Effector memory CD4-positive, alpha-beta T cell (primary cell): ENCODE results near the gene KCTD11.

Experiments
- DNase-seq, 3 donors: peaks; one replicate each; pipeline ENCODE4 v3.0.0-alpha.2; 2020
- H3K27ac ChIP-seq: 2 replicates; pipeline ENCODE4 v1.7.0; 2013; ENCODE audit warnings: mild to moderate bottlenecking, low read length, moderate library complexity; ENCODE audit not compliant: insufficient read depth, poor library complexity, severe bottlenecking
- H3K27me3 ChIP-seq: replicated peaks from 2 replicates; pipeline ENCODE4 v1.7.0; 2013; ENCODE audit warnings: mild to moderate bottlenecking, low read length; ENCODE audit not compliant: insufficient read depth, control insufficient read depth, poor library complexity, severe bottlenecking
- H3K36me3 ChIP-seq: 2 replicates; pipeline ENCODE4 v1.7.0; 2013; ENCODE audit warnings: mild to moderate bottlenecking, low read length, moderate library complexity; ENCODE audit not compliant: control insufficient read depth, insufficient read depth
- H3K4me1 ChIP-seq: 2 replicates; pipeline ENCODE4 v1.7.0; 2013; ENCODE audit warnings: low read length, mild to moderate bottlenecking; ENCODE audit not compliant: control insufficient read depth, insufficient read depth, poor library complexity, severe bottlenecking
- H3K4me3 ChIP-seq: 2 replicates; pipeline ENCODE4 v1.7.0; 2013; ENCODE audit warnings: low read length, low read depth, mild to moderate bottlenecking; ENCODE audit not compliant: insufficient read depth, poor library complexity, severe bottlenecking
- H3K9me3 ChIP-seq: 2 replicates; pipeline ENCODE4 v1.7.0; 2013; ENCODE audit warnings: mild to moderate bottlenecking, low read length, moderate library complexity; ENCODE audit not compliant: control insufficient read depth

KCTD11 gene

GRCh38 chr17:7341842-7342241, 10.1 kb upstream of the KCTD11 start:
- no peak for DNase-seq
- no peak overlapping the region for H3K27ac ChIP-seq
- H3K9me3 ChIP-seq: no peaks in the 10 kb centered on the region
- H3K4me1 ChIP-seq: peaks cover 21% of the 10 kb centered on the region
- no peaks in the 10 kb centered on the region for H3K27me3 ChIP-seq
- no peak overlapping the region for H3K4me3 ChIP-seq
- H3K36me3 ChIP-seq: peaks cover 75% of the 10 kb centered on the region

DNA sequence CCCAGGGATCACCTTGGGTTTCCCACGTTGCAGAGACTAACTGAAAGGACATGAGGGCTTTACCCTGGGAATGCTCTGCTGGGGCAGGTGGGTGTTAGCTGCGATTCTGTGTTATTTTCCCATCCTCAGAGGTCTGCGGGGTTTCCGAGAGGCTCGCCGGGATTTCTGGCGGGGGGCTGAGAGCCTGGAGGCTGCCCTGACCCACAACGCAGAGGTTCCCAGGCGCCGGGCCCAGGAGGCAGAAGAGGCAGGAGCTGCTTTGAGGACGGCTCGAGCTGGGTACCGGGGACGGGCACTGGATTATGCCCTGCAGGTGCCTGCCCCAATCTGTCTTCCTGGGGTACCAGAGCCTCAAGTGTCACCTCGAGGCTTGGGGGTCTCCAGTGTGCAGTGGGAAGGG, 8.7 kb upstream of the KCTD11 start:
- Histone ChIP-seq H3K36me3 (peaks cover 89% of the 10 kb centered on the region), H3K4me3 (no peak overlapping the region), H3K27me3 (no peaks in the 10 kb centered on the region), H3K27ac (no peak overlapping the region), H3K9me3 (no peaks in the 10 kb centered on the region), H3K4me1 (peaks cover 11% of the 10 kb centered on the region)
- DNase-seq: no peak

DNA sequence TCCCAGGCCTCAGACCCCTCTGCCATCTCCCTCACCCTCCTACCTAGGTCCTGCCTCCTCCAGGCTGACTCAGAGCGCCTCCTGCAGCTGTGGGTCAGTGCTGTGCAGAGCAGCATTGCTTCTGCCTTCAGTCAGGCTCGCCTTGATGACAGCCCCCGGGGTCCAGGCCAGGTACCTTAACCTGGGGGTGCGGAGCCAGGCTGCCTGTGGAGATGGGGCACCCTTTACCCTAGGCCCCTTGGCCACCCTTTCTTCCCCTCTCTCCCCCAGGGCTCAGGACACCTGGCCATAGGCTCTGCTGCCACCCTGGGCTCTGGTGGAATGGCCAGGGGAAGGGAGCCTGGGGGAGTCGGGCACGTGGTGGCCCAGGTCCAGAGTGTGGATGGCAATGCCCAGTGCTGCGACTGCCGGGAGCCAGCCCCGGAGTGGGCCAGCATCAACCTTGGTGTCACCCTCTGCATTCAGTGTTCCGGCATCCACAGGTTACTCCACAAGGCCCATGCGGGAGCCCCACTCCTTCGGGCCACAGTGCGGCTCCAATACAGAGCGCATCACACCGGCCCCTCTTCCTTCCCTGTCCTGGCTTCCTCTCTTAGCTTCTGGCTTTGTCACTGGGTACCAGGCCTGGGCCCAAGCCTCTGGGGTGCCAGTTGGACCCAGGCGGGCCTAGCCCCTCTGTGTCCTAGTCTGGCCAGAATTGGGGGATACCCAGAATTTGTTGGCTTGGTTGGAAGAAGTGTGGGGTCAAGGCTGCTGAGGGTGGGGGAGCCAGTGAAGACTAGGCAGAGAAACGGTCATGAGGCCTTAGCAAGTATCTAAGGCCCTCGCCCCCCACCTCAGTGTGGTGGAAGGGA, 5.0 kb upstream of the KCTD11 start:
- Histone ChIP-seq H3K9me3 (no peaks in the 10 kb centered on the region), H3K27me3 (no peaks in the 10 kb centered on the region), H3K36me3 (peaks cover 71% of the 10 kb centered on the region), H3K27ac (no peak overlapping the region), H3K4me3 (no peak overlapping the region), H3K4me1 (peaks cover 12% of the 10 kb centered on the region)
- DNase-seq: no peak

- DNase-seq: no peak
- Histone ChIP-seq H3K4me3 (no peak overlapping the region), H3K27ac (no peak overlapping the region), H3K36me3 (peaks cover 63% of the 10 kb centered on the region), H3K9me3 (no peaks in the 10 kb centered on the region), H3K27me3 (no peaks in the 10 kb centered on the region), H3K4me1 (peaks cover 21% of the 10 kb centered on the region)
These were observed 4.1 kb upstream of the KCTD11 start for GRCh38 chr17:7347630-7348477.

GRCh38 chr17:7348478-7349242, 3.3 kb upstream of the KCTD11 start:
- H3K27ac ChIP-seq: peak overlapping the region; percentile 13
- no peak overlapping the region for H3K4me3 ChIP-seq
- H3K9me3 ChIP-seq: no peaks in the 10 kb centered on the region
- peaks cover 55% of the 10 kb centered on the region for H3K36me3 ChIP-seq
- no peaks in the 10 kb centered on the region for H3K27me3 ChIP-seq
- peaks cover 23% of the 10 kb centered on the region for H3K4me1 ChIP-seq
- DNase-seq: no peak

DNA sequence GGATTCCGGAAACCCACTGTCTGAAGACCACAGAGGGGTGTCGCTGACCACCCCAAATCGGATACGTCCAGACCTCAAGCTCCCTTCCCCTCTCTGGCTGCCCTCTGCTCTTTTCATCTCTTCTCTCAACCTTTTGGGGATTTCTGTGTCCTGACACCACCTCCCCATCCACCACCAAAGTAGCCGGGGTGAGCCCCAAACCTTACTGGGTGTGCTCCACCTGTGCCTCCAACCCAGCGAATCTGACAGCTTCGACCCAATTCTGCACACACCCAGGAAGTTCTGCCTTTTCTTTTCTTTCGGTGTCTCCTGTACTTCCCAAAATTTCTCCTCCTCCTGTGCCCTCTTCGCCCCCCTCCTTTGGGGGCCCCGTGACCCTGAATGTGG, 534 bp downstream of the KCTD11 start:
- Histone ChIP-seq H3K4me1 (peaks cover 28% of the 10 kb centered on the region), H3K9me3 (no peaks in the 10 kb centered on the region), H3K27ac (peak overlapping the region; percentile 73), H3K27me3 (no peaks in the 10 kb centered on the region), H3K4me3 (peak overlapping the region; percentile 67), H3K36me3 (peaks cover 17% of the 10 kb centered on the region)
- no peak for DNase-seq

GRCh38 chr17:7352910-7353635, 1.1 kb downstream of the KCTD11 start:
- Histone ChIP-seq H3K36me3 (peaks cover 11% of the 10 kb centered on the region), H3K27me3 (no peaks in the 10 kb centered on the region), H3K4me1 (peaks cover 28% of the 10 kb centered on the region), H3K27ac (no peak overlapping the region), H3K4me3 (no peak overlapping the region), H3K9me3 (no peaks in the 10 kb centered on the region)
- no peak for DNase-seq

GRCh38 chr17:7354262-7354843, 2.4 kb downstream of the KCTD11 start:
- no peak for DNase-seq
- Histone ChIP-seq H3K9me3 (no peaks in the 10 kb centered on the region), H3K4me1 (peaks cover 28% of the 10 kb centered on the region), H3K27ac (no peak overlapping the region), H3K27me3 (no peaks in the 10 kb centered on the region), H3K36me3 (no peaks in the 10 kb centered on the region), H3K4me3 (no peak overlapping the region)

DNA sequence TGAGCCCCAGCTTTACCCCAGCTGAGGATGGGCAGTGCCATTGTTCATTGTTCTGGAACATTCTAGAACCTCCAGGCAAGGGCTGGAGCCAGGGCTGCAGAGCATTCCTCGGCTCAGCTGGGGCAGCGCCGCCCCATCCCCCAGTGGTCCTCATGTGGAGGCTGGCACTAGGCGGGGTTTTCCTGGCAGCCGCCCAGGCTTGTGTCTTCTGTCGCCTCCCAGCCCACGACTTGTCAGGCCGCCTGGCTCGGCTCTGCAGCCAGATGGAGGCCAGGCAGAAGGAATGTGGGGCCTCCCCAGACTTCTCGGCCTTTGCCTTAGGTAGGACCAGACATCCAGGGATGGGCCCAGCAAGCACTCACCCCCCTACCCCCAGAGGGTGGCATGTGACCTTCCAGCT, 3.1 kb downstream of the KCTD11 start, which contains the start of gene TMEM95:
Gene TMEM95, plus strand, starts transcription at position 104 of the 400 bp plus-strand sequence. Its CDS starts 49 bp downstream, at position 153.
- no peak within 1 kb of the TSS for H3K4me3 ChIP-seq
- H3K36me3 ChIP-seq: no peaks in the 10 kb centered on the region
- H3K27ac ChIP-seq: no peak within 1 kb of the TSS
- H3K27me3 ChIP-seq: no peaks in the 10 kb centered on the region
- H3K4me1 ChIP-seq: peaks cover 28% of the 10 kb centered on the region
- no peaks in the 10 kb centered on the region for H3K9me3 ChIP-seq
- no peak for DNase-seq
